GM18868 (cell line): ENCODE measurements around the gene ACACB.

Experiments used
- ATAC-seq: cut with Tn5 transposase; IDR thresholded peaks from one replicate; pipeline ENCODE4 v1.9.1; 2021; ENCODE audit warnings: mild to moderate bottlenecking, moderate library complexity; ENCODE audit not compliant: unreplicated experiment

Gene ACACB

DNA sequence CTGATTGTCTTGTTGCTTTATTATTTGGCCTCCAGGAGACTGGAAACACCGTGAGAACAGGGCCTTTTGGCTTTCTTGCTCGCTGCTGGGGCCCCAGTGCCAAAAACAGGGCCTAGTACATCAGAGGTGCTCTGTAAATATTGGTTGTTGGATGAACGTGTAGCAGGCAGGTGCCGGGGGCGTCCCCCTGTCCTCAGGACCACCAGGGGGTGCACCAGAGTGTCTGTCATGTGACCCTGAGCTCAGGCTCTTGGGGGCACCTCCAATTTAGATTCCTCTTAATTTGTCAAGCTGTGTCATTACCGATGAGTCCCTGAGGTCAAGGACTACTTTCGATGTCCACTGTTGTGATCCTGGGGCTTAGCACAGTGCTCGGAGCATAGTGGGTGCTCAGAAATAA is 87.1 kb downstream of the ACACB start:
- no peak for ATAC-seq

- ATAC-seq: no peak
These were observed 92.7 kb downstream of the ACACB start for GRCh38 chr12:109209082-109209481.

- no peak for ATAC-seq
These were observed 96.2 kb downstream of the ACACB start for GRCh38 chr12:109212460-109213115.

DNA sequence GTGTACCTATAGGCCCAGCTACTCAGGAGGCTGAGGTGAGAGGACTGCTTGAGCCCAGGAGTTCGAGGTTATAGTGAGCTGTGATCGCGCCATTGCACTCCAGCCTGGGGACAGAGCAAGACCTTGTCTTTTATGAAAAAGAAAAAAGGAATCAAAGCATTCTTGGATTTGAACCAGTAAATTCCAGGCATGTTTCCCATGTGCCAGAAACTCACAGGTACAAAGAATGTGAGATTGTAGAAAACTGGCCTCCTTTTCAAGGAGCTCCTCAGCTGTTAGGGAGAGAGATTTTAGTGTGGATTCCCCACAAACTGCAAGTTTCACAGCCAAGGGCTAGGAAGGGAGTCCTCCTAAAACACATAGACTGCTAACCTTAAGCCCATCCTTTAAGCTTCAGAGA is 97.7 kb downstream of the ACACB start:
- ATAC-seq: no peak

- no peak for ATAC-seq
These were observed 102.6 kb downstream of the ACACB start for GRCh38 chr12:109218996-109219395.

GRCh38 chr12:109219938-109220337 is 103.6 kb downstream of the ACACB start:
- ATAC-seq: no peak

- no peak for ATAC-seq
These were observed 105.0 kb downstream of the ACACB start for GRCh38 chr12:109221277-109221931.

DNA sequence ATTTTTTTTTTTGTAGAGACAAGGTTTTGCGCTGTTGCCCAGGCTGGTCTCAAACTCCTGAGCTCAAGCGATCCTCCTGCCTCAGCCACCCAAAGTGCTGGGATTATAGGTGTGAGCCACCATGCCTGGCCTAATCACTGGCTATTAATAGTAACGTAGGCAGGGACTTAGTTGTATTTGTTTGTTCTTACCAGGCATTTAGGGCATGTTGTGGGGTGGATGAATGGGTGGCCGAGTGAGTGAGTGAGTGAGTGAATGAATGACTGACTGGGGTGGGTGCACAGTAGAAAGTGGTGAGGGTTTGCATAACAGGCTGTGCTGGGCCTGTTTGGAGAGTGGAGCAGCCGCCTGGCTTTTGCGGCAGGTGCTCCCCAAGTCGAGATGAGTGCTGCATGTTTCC is 105.7 kb downstream of the ACACB start:
- ATAC-seq: no peak

GRCh38 chr12:109222496-109222895 is 106.1 kb downstream of the ACACB start:
- no peak for ATAC-seq

- no peak for ATAC-seq
These were observed 106.8 kb downstream of the ACACB start for GRCh38 chr12:109223211-109223610.

GRCh38 chr12:109223868-109224267 is 107.5 kb downstream of the ACACB start:
- ATAC-seq: no peak

GRCh38 chr12:109228664-109229063 is 112.3 kb downstream of the ACACB start:
- no peak for ATAC-seq

GRCh38 chr12:109230193-109230592 is 113.8 kb downstream of the ACACB start:
- ATAC-seq: no peak

DNA sequence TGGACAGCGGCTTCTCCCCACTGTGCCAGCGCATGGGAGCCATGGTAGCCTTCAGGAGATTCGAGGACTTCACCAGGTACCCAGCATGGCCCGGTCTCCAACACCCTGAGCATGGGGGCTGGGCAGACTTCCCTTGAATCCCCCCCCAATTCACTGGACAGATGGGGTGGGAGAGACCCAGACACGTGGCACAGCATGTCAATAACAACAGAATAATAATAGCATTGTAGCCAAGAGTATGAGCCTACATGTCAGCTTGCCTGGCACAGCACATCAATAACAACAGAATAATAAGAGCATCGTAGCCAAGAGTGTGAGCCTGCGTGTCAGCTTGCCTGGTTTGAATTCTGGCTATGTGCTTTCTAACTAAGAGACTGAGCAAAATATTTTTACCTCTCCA is 116.3 kb downstream of the ACACB start:
- no peak for ATAC-seq

DNA sequence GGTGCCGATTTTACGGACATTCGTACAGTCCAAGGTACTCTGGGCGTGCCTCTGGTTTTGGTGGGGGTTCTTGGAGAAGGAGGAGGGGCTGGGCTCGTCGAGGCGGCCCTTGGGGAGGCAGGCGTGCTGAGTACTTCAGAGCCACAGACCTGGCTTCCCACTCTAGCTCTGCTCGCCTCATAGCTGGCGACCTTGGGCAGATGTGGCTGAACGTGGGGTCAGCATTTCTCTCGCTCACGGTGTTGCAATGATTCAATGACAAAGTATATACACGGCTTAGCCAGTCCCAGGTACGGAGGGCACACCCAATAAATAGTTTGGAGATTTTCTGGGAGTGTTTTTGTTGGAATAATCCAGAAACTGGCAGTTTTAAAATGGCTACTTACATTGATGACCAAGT is 117.6 kb downstream of the ACACB start:
- ATAC-seq: no peak

GRCh38 chr12:109236257-109236656 is 119.9 kb downstream of the ACACB start:
- ATAC-seq: no peak

- ATAC-seq: no peak
These were observed 122.8 kb downstream of the ACACB start for GRCh38 chr12:109239179-109239578.

DNA sequence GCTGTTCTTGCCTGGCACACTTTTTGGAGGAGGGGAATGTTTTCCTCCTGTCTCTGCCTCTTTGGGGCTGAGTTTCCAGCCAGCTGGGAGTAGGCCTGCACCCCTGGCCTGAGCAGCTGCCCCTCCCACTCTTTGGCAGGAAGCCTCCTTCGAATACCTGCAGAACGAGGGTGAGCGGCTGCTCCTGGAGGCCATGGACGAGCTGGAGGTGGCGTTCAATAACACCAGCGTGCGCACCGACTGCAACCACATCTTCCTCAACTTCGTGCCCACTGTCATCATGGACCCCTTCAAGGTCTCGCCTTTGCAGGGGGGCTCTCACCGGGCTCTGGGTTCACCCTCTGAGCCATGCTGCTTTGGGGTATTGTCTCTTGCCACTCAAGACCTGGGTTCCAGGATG is 123.3 kb downstream of the ACACB start:
- ATAC-seq: no peak

DNA sequence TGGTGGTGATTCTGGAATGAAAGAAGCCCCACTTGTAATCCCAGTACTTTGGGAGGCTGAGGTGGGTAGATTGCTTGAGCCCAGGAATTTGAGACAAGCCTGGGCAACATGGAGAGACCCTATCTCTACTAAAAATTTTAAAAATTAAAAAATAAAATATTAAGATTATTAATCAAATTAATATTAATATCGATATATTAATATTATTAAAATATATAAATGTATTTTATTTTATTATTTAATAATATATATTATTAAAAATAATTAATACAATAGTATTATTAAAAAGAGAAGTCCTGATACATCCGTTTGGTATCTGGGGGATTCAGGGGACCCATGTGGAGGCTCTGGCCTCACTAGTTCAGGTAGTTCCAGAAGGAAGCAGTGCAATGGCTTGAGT is 124.0 kb downstream of the ACACB start:
- ATAC-seq: no peak

GRCh38 chr12:109241936-109242335 is 125.5 kb downstream of the ACACB start:
- no peak for ATAC-seq

DNA sequence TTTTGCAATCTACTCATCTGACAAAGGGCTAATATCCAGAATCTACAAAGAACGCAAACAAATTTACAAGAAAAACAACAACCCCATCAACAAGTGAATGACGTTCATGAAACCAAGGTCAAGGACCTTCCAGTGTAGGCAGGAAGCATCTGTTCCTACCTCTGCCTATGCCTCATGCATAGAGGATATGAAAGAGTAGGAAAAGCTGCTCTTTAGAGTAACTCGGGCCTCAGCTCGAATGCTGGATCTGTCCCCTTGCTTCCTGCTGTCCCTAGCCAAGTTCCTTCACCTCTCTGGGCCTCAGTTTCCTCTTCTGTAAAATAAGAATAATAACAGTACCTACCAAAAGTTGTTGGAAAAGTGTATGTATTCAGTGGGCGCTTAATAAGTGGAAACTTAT is 127.7 kb downstream of the ACACB start:
- ATAC-seq: no peak

- no peak for ATAC-seq
These were observed 129.8 kb downstream of the ACACB start for GRCh38 chr12:109246221-109246620.
